DMS 273 (cell line): ENCODE measurements around the gene CFAP91.
"Not testable (repeated sequence)": the region's sequence is repeated elsewhere in the genome, so short reads cannot be mapped to it uniquely, and the experiment has no call there.

Source experiments
- DNase-seq: peaks from one replicate; lab custom pipeline; 2025; ENCODE audit not compliant: unreplicated experiment; lab: John Stamatoyannopoulos, UW

CFAP91 gene

DNA sequence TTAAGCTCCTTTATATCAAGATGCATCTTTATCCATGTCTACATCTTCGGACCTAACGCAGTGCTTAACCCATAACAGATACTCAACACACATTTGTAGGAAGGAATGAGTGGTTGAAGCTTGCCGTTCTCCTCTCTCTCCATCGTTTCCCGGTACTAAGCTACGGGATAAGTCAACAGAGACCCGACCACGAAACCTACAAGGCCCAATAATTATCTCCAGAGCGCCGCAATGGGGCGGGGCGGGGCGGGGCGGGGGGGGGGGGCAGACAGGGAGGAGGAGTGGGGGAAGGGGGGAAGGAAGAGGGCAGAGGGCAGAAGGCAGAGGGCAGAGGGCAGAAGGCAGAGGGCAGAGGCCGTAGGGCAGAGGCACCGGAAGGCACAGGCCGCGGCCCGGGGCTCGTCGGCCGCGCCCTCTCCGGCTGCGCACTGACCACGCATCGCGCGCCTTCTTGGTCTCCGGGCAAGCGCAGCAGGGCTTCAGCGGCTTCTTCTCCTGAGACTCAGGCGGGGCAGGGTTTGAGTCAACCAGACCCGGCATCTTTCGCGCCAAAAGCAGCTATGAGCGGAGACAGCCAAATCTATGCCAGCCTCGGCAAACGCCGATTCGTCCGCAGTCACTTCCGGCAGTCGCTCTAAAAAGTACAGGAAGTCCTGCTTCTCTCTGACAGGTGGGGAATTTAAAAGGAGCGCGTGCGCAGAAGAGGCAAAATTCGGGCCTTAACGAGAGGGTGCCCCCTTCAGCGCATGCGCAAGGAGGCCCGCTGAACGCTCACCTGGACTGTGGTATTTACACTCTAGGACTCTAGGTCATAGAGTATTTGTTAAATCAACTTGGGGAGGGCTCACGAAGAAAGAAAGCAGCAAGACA lies 25.8 kb upstream of the CFAP91 start, which contains the start of gene COX17:
Gene COX17 (minus strand): TSS at position 636 of the 870 bp plus-strand sequence. CDS start 96 bp downstream, at position 540.
- DNase-seq: peak; percentile 99

GRCh38 chr3:119677641-119677934 lies 25.2 kb upstream of the CFAP91 start:
- DNase-seq: no peak

DNA sequence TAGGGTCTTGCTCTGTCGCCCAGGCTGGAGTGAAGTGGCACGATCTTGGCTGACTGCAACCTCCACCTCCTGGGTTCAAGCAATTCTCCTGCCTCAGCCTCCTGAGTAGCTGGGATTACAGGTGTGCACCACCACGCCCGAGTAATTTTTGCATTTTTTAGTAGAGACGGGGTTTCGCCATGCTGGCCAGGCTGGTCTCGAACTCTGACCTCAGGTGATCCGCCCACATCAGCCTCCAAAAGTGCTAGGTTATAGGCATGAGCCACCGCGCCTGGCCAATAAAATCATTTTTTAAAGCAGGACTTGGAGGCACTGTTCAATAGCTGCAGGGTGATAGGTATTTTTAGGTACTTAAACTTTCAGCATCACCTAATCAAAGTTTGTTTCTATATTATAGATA lies 24.6 kb upstream of the CFAP91 start:
- not testable (repeated sequence) for DNase-seq

GRCh38 chr3:119679874-119680273 lies 22.9 kb upstream of the CFAP91 start:
- DNase-seq: no peak

- DNase-seq: peak; percentile 75
Measured at GRCh38 chr3:119681279-119681678, 21.5 kb upstream of the CFAP91 start.

GRCh38 chr3:119683421-119683820 lies 19.4 kb upstream of the CFAP91 start:
- no peak for DNase-seq

DNA sequence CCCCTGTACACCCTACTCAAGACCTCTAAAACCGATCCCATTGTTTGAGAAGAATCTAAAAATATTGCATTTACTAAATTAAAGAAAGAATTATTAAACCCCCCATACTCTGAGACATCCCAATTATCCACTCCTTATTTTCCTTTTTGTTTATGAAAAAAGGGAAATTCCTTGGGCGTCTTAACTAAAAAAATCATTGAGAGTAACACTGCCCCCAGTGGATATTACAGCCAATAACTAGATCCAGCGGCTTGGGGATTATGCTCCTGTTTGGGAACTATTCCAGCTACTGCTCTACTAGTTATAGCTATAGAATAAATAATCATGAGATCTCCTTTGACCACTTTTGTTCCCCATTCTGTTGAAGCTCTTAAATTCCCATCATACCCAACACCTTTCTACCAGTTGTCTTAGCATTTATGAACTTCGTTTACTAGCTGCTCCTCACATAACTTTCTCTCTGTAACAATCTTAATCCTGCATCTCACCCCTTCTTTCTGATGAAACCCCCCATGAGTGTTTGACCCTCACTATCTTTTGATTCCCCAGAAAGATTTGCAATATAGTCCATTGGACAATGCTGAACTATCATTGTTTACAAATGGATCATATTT lies 12.7 kb upstream of the CFAP91 start:
- DNase-seq: peak; percentile 62

DNA sequence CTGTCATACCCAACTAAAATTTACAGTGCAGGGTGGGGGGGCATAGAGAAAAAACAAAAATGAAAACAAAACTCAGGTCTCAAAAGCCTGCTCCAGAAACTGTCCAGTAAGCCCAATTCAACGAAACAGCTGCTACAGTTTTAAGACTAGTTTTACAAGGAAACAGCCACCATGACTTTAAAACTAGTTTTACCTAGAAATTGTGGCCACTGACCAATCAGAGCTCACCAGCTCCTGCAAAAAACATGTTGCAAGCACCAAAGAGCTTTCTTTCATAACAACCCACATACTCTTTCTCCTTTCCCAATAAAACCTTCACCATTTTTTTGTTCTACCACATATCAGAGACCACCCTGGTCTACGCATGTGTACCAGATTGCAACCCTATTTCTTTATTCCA lies 7.3 kb upstream of the CFAP91 start:
- peak; percentile 50 for DNase-seq

GRCh38 chr3:119697394-119697793 lies 5.4 kb upstream of the CFAP91 start:
- DNase-seq: no peak

GRCh38 chr3:119700269-119700919 lies 2.4 kb upstream of the CFAP91 start:
- no peak for DNase-seq

- no peak for DNase-seq
Measured at GRCh38 chr3:119700920-119701734, 1.7 kb upstream of the CFAP91 start.

GRCh38 chr3:119703820-119704531 lies 1.2 kb downstream of the CFAP91 start:
- DNase-seq: peak; percentile 32

- no peak for DNase-seq
Measured at GRCh38 chr3:119715105-119715504, 12.3 kb downstream of the CFAP91 start.

DNA sequence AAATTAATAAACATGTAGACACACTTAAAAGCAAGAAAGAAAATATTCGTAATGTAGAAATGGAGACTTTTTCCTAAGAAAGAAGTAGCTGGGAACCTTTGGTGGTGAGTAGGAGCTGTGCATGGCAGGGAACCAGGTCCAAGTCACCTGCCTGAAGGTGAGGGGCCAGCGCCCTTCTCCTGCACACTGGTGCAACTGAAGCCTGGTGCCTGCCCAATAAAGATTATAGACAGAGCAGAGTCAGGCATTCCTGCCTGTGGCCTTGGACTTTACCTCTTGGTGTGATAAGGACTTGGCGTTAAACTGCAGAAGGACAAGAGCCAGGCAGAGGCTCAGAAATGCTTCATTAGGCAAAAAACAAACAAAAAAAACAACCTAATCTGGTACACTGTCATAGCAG lies 14.2 kb downstream of the CFAP91 start:
- no peak for DNase-seq

GRCh38 chr3:119717520-119717919 lies 14.7 kb downstream of the CFAP91 start:
- DNase-seq: no peak

- no peak for DNase-seq
Measured at GRCh38 chr3:119723022-119723421, 20.2 kb downstream of the CFAP91 start.

- DNase-seq: no peak
Measured at GRCh38 chr3:119726909-119727308, 24.1 kb downstream of the CFAP91 start.

DNA sequence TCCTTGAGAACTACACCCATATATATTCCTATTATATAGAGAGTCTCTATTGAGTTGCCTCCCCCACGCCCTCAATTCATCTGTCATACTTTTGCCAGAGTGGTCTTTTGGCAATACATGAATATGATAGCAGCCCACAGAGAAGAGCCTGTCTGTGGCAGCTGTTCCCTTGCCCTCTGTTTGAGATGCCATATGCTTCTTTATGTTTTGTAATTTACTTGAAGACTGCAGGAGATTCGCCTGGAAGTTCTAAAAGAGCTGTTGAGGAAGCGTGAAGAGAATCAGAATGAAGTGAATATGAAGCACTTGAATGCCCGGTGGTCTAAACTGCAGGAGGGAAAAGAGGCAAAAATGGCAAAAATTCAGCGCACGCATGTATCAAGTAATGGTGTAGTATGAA lies 27.2 kb downstream of the CFAP91 start:
- DNase-seq: peak; percentile 79

GRCh38 chr3:119731560-119732343 lies 28.9 kb downstream of the CFAP91 start:
- DNase-seq: peak; percentile 61

- DNase-seq: no peak
Measured at GRCh38 chr3:119733812-119734211, 31.0 kb downstream of the CFAP91 start.
